ENCODE measurements around the gene RASA4.
"Not testable (repeated sequence)": the region's sequence is repeated elsewhere in the genome, so short reads cannot be mapped to it uniquely, and the experiment has no call there.

The RASA4 gene

DNA sequence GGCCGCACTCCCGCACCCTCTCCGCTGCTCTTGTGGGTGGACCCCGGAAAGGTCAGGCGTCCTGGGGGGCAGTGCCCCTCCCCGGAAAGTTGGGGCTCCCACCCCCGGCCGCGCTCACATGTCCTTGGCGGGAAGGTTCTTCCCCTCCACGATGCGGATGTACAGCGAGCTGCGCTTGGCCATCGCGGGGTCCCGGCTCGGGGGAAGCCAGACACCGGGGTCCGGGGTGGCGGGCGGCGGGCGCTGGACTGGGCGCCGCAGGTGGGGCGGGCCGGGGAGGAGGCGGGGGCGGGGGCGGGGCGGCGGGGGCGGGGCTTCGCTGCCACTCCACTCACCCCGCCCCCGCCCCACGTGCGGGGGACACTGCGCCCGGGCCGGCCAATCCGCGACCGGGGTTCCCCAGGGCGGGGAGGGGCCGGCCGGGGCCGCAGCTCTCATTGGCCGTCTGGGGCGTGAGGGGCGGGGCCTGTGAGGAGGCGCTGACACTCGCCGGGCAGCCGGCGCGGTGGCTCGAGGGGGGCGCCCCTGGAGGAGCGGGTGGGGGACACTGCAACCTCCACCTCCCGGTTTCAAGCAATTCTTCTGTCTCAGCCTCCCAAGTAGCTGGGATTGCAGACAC is at the start of gene RASA4:
Gene RASA4 (minus strand): TSS at position 250 of the 619 bp plus-strand sequence. CDS start 67 bp downstream, at position 183.
- not testable (repeated sequence) for H3K27me3 Mint-ChIP-seq, H3K4me1 Mint-ChIP-seq, H3K27ac Mint-ChIP-seq, H3K36me3 Mint-ChIP-seq, H3K4me3 Mint-ChIP-seq, H3K9me3 Mint-ChIP-seq

DNA sequence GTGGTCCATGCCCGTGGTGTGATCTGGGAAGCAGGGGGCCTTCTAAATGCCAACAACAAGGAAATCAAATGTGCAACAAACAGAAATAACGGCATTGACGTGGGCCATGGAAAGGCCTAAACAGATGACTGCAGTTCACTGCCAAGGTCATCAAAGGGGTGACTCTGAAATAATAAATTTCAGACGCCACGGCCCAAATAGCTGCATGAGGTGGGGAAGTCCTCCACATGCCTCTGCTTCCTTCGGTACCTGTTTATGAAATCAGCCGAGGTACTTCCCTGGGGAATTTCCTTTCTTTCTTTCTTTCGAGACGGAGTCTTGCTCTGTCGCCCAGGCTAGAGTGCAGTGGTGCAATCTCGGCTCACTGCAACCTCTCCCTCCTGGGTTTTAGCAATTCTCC is 48.2 kb upstream of the RASA4 start:
- H3K27me3 Mint-ChIP-seq, H3K4me3 Mint-ChIP-seq, H3K36me3 Mint-ChIP-seq, H3K9me3 Mint-ChIP-seq, H3K4me1 Mint-ChIP-seq, H3K27ac Mint-ChIP-seq: not testable (repeated sequence)

DNA sequence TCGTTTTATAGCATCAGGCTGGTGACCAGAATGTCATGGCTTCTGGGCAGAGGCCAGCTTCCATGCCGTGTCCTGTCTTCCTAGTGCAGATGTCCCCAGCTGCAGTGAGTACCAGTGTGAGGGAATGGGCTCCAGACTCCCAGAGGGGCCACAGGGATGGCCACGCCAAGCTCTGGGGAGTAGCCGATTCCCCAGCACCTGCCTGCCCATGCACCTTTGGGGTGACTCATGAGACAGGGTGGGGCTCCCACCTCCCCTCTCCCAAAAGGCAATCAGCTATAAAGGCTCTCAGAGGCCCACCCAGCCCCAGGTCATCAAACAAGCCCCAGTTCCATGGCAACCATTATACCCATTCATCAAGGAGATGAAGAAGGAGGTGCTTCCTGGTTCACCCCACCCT is 33.4 kb upstream of the RASA4 start, which contains the start of gene SPDYE2B:
Gene SPDYE2B (plus strand): TSS at position 396 of the 400 bp plus-strand sequence. CDS start 2,030 bp downstream, outside the sequence.
- H3K4me3 Mint-ChIP-seq, H3K36me3 Mint-ChIP-seq, H3K27ac Mint-ChIP-seq, H3K4me1 Mint-ChIP-seq, H3K9me3 Mint-ChIP-seq, H3K27me3 Mint-ChIP-seq: not testable (repeated sequence)

DNA sequence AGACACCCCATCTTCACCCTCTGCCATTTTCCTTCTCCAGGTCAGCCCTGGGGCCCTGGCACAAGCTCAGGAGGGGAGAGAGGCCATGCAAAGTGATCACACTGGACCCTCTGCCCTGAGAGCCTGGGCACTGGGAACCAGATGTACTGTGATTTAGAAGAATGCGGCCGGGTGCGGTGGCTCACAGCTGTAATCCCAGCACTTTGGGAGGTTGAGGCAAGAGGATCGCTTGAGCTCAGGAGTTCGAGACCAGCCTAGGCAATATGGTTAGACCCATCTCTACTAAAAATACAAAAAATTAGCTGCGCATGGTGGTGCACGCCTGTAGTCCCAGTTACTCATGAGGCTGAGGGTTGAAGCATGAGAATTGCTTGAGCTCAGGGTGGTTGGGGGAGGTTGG is 31.3 kb upstream of the RASA4 start:
- H3K9me3 Mint-ChIP-seq, H3K27me3 Mint-ChIP-seq, H3K4me1 Mint-ChIP-seq, H3K27ac Mint-ChIP-seq, H3K4me3 Mint-ChIP-seq, H3K36me3 Mint-ChIP-seq: not testable (repeated sequence)

DNA sequence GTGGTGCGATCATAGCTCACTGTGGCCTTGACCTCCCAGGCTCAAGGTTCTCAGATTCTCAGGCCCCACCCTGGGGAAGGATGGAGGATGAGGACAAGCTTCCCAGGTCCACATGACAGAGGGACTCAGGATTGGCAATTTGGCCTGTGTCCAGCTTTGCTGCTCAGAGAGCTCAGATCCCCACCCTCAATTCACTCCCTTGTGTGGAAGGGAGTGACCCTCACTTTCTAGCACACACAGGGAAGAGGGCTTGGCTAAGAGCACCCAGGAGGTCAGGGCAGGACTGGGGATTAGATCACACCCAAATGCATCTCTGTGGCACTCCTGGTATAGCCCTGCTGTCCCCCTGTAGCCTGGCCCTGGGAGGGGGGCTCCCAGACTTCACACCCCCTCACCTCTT is 26.8 kb upstream of the RASA4 start:
- not testable (repeated sequence) for H3K27me3 Mint-ChIP-seq, H3K27ac Mint-ChIP-seq

DNA sequence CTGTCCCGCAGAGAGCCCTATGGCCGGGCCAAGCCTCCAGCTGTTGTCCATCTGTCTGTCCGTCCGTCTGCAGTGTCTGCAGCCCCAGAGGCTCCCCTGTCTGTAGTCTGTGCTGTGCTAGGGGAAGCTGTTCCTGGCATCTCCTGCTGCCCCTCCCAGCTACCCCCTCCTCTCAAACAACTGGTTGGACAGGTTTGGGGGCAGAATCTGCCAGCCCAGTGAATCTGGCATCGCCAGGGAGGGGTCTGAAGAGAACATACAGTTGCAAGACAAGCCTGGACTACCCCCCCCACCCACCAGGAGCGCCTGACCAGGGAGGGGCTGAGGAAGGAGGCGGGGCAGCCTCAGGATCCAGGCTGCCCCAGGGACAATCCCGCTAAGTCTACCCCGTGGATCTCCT is 26.1 kb upstream of the RASA4 start, which contains the start of gene UPK3BL1:
Gene UPK3BL1 (minus strand): TSS at position 101 of the 400 bp plus-strand sequence. CDS start 50 bp downstream, at position 51.
- not testable (repeated sequence) for H3K27me3 Mint-ChIP-seq, H3K9me3 Mint-ChIP-seq, H3K27ac Mint-ChIP-seq, H3K36me3 Mint-ChIP-seq, H3K4me3 Mint-ChIP-seq, H3K4me1 Mint-ChIP-seq

More for the DNA sequence above, 26.8 kb upstream of the RASA4 start:
- not testable (repeated sequence) for H3K36me3 Mint-ChIP-seq, H3K4me1 Mint-ChIP-seq, H3K4me3 Mint-ChIP-seq, H3K9me3 Mint-ChIP-seq

DNA sequence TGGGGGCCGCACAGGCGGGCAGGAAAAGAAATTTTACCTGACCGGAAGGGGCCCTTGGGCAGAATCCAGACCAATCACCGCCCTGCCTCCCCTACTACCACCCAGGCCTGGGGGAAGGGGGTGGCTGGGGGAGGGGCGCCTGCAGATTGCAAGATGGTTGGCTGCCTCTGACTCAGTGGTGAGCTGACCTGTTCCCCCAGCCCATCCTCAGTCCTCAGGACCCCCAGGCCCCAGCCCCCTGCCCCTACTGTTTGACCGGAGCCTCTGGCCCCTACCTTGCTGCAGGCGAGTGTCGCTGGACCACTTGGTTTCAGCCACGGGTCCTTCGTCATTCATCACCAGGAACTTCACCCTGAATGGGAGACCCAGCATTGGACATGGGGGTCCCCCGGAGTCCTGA is 22.3 kb upstream of the RASA4 start:
- H3K27me3 Mint-ChIP-seq, H3K4me3 Mint-ChIP-seq, H3K4me1 Mint-ChIP-seq, H3K9me3 Mint-ChIP-seq, H3K27ac Mint-ChIP-seq, H3K36me3 Mint-ChIP-seq: not testable (repeated sequence)

DNA sequence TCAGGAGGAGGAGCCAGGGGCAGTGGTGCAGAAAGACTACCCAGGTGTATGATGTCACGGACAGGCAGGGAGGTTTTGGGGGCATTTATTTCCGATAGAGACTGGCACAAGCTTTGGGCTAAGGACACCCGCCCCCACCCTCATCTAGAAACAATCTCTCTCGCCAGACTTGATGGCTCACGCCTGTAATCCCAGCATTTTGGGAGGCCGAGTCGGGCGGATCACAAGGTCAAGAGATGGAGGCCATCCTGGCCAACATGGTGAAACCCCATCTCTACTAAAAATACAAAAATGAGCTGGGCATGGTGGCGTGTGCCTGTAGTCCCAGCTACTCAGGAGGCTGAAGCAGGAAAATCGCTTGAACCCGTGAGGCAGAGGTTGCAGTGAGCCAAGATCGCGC is 20.4 kb upstream of the RASA4 start:
- H3K4me3 Mint-ChIP-seq, H3K4me1 Mint-ChIP-seq, H3K9me3 Mint-ChIP-seq, H3K36me3 Mint-ChIP-seq, H3K27me3 Mint-ChIP-seq, H3K27ac Mint-ChIP-seq: not testable (repeated sequence)

DNA sequence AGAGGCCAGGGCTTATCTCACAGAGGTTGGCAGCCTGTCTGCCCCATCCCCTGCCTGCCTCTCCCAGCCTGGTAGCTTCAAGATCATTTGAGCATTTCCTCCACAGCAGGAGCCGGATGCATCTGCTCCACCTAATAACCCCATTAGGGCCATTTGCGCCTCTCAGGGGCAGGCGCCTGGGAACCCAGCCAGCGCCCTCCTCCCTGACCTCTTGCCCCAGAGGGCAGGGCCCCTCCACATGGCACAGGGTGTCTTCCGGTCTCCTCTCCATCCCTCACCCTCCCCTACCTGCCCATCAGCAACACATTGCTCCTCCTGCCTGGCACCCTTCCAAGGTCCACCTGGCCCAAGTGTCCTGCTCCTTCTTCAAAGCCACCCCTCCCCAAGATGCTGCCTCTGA is 18.8 kb upstream of the RASA4 start:
- not testable (repeated sequence) for H3K9me3 Mint-ChIP-seq, H3K4me3 Mint-ChIP-seq, H3K36me3 Mint-ChIP-seq

DNA sequence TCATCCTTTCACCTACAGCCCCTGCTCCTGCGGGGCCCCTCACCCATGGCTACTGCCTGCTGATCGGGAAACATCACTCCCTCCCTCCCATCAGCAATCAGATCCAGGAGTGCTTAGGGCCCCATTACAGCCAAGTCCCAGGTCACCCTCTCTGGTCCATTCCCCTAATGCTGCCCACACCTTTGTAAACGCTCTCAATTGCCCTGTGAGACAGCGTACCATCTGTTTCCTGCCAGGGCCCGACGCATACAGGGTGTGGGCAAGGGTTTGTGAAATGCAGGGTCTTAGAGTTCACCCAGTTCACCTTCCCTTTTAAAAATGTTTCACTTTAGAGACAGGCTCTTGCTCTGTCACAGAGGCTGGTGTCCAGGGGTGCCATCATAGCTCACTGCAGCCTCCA is 17.7 kb upstream of the RASA4 start:
- not testable (repeated sequence) for H3K4me1 Mint-ChIP-seq, H3K27me3 Mint-ChIP-seq, H3K4me3 Mint-ChIP-seq, H3K36me3 Mint-ChIP-seq, H3K27ac Mint-ChIP-seq, H3K9me3 Mint-ChIP-seq

More for the DNA sequence above, 18.8 kb upstream of the RASA4 start:
- H3K27ac Mint-ChIP-seq, H3K4me1 Mint-ChIP-seq, H3K27me3 Mint-ChIP-seq: not testable (repeated sequence)

DNA sequence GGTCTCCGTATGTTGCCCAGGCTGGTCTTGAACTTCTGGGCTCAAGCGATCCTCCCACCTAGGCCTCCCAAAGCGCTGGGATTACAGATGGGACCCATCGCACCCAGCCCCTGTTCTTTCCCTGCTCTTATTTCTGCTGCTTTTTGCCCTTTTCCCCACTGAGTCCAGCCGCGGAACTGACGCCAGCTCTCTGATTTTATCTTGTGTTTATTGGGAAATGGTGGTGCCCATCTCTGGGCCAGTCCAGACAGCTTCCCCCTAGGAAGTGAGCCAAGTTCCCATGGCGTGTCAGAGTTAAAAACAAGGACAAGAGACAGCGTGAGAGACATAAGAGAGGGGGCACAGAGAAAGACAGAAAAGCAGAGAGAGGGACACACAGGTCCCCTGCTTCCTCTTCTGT is 14.1 kb upstream of the RASA4 start:
- not testable (repeated sequence) for H3K9me3 Mint-ChIP-seq, H3K4me3 Mint-ChIP-seq, H3K36me3 Mint-ChIP-seq, H3K27me3 Mint-ChIP-seq, H3K4me1 Mint-ChIP-seq, H3K27ac Mint-ChIP-seq

DNA sequence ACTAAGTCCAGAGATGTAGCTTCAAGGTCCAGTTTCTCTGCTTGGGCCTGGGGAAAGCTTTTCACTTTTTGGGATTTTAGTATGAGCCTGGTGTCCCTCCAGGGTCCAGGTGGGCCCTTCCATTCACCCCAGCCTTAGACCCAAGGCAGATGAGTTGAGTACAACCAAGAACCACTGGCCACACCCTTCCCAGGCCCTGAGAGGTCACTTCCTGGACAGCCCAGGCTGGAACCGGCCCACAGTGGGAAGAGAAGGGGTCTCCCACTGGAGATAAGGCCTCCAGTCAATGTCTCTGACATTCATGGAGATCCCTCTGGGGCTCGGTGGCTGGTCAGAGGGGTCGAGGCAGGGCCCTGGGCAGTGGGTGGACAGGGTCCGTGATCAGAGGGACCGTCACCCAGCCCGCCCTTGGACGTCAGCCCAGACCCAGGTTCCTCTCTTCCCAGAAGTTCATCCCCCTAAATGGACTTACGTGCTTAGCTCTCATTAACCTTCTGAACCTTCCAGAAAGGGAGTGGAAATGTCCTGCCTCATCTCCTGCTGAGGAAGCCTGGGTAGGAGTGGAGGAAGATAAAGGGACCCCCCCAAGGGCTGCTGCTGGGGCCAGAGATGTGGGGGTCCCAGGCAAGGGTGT is 10.8 kb upstream of the RASA4 start:
- H3K4me1 Mint-ChIP-seq, H3K4me3 Mint-ChIP-seq, H3K27ac Mint-ChIP-seq, H3K9me3 Mint-ChIP-seq, H3K27me3 Mint-ChIP-seq, H3K36me3 Mint-ChIP-seq: not testable (repeated sequence)

DNA sequence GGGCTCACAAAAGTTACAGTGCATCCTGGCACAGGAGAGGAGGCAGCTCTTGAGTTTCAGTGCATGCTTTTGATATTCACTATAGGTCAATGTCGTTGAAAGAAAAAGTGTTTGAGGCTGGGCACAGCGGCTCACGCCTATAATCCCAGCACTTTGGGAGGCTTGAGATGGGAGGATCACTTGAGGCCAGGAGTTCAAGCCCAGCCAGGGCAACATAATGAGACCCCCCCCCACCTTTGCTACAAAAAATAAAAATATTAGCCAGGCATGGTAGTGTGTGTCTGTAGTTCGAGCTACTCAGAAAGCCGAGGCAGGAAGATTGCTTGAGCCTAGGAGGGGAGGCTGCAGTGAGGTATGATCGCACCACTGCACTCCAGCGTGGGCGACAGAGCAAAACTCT is 1.6 kb upstream of the RASA4 start:
- H3K36me3 Mint-ChIP-seq, H3K27ac Mint-ChIP-seq, H3K4me3 Mint-ChIP-seq, H3K4me1 Mint-ChIP-seq, H3K27me3 Mint-ChIP-seq, H3K9me3 Mint-ChIP-seq: not testable (repeated sequence)

DNA sequence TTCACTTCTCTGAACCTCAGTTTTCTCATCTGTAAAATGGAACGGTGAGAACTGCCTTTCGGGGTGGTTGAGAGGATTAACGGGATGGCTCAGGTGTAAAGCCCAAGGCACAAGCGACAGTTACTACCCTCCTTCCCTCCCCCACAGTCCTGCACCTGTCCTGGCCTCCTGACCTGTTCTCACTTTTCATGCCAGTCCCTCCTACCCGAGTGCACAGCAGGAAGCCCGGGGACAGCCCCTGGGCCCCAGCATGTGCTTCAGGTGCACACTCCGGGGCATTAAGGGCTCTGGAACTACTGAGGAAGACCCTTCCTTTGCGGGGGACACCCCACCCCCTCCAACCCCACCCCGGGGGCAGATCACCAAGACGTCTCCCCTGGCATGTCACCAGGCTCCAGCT is 626 bp downstream of the RASA4 start:
- not testable (repeated sequence) for H3K27ac Mint-ChIP-seq, H3K36me3 Mint-ChIP-seq, H3K27me3 Mint-ChIP-seq, H3K4me3 Mint-ChIP-seq, H3K9me3 Mint-ChIP-seq, H3K4me1 Mint-ChIP-seq

DNA sequence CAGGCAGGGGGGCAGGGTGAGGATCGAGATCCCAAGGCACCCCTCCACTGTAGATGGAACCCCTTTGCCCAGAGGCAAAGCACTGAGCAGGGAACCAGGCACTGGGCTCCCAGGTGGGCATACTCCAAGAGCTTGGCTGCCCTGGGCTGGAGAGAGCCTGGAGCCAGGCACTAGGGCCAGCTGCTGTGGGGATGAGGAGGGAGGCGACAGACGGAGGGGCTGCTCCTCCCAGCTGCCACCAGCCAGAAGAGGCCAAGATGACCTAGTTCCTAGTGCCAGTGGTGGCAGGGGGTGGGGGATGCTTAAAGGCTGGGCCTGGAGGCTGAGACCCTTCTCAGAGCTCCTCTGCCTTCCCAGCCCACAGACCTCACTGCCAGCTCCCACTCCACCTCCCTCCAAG is 1.7 kb downstream of the RASA4 start:
- not testable (repeated sequence) for H3K9me3 Mint-ChIP-seq, H3K27ac Mint-ChIP-seq, H3K36me3 Mint-ChIP-seq, H3K4me1 Mint-ChIP-seq, H3K4me3 Mint-ChIP-seq, H3K27me3 Mint-ChIP-seq

DNA sequence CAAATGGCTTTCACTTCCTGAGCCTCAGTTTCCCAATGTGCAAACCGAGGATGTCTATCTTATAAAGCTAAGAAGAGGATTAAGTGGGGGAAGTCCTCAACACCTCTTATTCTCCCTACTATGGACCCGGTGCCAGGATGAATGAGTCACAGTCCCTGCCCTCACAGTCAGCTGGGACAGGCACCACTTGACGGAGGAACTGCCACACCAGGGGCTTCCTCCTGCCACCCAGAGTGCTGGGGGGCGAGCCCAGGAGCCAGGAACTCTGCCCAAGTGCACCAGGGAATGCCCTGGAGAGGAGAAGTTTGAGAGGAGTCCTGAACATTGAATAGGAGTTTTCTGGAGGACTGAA is 2.2 kb downstream of the RASA4 start:
- not testable (repeated sequence) for H3K4me1 Mint-ChIP-seq, H3K36me3 Mint-ChIP-seq, H3K9me3 Mint-ChIP-seq, H3K4me3 Mint-ChIP-seq, H3K27me3 Mint-ChIP-seq, H3K27ac Mint-ChIP-seq

DNA sequence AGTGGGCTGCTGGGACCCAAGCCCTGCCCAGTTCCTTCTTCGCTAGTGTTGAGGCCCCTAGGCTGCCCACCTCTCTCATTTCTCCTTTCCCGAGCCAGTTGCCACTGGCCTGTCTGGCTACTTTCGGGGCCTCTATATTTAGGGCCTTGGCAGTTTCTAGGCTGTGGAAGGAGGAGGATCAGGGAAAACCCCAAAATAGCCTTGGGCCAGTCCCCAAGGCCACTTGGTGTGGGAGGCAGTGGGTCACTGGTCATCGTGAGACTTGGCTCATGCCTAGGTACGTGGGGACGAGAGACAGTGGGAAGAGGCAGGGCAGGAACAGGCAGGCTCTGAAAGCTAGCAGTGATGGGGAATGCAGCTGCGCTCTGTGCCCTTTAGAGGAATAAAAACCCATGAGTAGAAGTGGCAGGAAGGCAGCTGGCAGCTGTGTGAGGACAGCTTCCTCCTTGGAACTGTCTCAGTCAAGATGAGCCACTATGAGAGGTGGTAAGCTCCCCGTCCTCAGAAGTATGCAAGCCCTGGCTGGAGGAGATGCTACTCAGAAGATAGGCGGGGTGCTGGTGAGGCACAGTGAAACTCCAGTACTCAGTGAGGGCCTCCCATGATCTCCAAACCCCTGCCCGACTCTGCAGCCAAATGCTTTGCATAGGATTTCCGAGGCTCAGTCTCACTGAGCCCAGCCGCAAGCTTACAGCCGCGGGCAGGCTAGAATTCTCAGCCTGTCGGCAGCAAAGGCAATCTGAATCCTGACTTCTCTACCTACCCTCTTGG is 2.8 kb downstream of the RASA4 start:
- not testable (repeated sequence) for H3K9me3 Mint-ChIP-seq, H3K4me1 Mint-ChIP-seq, H3K27ac Mint-ChIP-seq, H3K36me3 Mint-ChIP-seq, H3K27me3 Mint-ChIP-seq, H3K4me3 Mint-ChIP-seq

Data from activated naive CD4-positive, alpha-beta T cell treated with anti-CD3 and anti-CD28 coated beads, Interleukin-2, amount 50 U/mL, for 24 hours (primary cell).